Astrocyte of the cerebellum (primary cell): ENCODE data around the gene ZNF385A.

Experiments used
- DNase-seq: peaks from one replicate; pipeline ENCODE4 v3.0.0-alpha.2; 2011; ENCODE audit warnings: low read depth
- H3K4me3 ChIP-seq: 2 replicates; pipeline ENCODE4 v1.5.1; 2011; ENCODE audit warnings: mild to moderate bottlenecking, low read depth, low read length, moderate library complexity
- in situ Hi-C: cut with HindIII; loops from 2 replicates; pipeline ENCODE4 v1.10.0; 2017; ENCODE audit warnings: low sequenced_read_pairs
- TF ChIP-seq, protein P1 (sequence below): IDR thresholded peaks from 2 replicates; pipeline ENCODE4 v1.5.1; 2012; ENCODE audit warnings: low read length, low read depth, moderate library complexity, mild to moderate bottlenecking; ENCODE audit errors: missing control alignments

ZNF385A gene, protein sequence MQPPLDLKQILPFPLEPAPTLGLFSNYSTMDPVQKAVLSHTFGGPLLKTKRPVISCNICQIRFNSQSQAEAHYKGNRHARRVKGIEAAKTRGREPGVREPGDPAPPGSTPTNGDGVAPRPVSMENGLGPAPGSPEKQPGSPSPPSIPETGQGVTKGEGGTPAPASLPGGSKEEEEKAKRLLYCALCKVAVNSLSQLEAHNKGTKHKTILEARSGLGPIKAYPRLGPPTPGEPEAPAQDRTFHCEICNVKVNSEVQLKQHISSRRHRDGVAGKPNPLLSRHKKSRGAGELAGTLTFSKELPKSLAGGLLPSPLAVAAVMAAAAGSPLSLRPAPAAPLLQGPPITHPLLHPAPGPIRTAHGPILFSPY

GRCh38 chr12:54384591-54385041 is at the start of gene ZNF385A:
Gene ZNF385A (minus strand): TSS chr12:54384733. CDS start chr12:54384514, 219 bp downstream.
- in situ Hi-C loops: no loop called here
- DNase-seq: no peak
- TF ChIP-seq, protein P1, sequence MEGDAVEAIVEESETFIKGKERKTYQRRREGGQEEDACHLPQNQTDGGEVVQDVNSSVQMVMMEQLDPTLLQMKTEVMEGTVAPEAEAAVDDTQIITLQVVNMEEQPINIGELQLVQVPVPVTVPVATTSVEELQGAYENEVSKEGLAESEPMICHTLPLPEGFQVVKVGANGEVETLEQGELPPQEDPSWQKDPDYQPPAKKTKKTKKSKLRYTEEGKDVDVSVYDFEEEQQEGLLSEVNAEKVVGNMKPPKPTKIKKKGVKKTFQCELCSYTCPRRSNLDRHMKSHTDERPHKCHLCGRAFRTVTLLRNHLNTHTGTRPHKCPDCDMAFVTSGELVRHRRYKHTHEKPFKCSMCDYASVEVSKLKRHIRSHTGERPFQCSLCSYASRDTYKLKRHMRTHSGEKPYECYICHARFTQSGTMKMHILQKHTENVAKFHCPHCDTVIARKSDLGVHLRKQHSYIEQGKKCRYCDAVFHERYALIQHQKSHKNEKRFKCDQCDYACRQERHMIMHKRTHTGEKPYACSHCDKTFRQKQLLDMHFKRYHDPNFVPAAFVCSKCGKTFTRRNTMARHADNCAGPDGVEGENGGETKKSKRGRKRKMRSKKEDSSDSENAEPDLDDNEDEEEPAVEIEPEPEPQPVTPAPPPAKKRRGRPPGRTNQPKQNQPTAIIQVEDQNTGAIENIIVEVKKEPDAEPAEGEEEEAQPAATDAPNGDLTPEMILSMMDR: no peak
- H3K4me3 ChIP-seq: no peak within 1 kb of the TSS

DNA sequence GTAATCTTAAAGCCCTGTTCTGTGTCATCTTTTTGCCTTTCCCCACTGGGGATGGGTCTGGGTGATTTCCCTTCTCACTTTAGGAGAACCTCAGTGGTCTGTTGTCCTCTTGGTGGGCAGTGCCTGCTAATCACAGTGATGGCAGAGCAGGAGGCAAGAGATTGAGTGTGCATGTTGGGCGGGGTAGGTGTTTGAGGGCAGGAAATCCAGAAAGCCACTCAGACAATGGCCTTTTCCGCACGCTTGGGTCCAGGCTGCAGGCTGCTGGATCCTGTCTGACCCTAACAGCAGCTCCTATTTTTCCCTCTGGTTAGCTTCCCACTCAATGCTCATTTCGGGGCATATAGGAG is 48.3 kb upstream of the ZNF385A start:
- H3K4me3 ChIP-seq: no peak overlapping the region
- in situ Hi-C loops: no loop called here
- DNase-seq: no peak
- TF ChIP-seq, protein P1: no peak

- in situ Hi-C loops: no loop called here
- no peak for DNase-seq
- TF ChIP-seq, protein P1: no peak
- H3K4me3 ChIP-seq: no peak overlapping the region
These were observed 47.6 kb upstream of the ZNF385A start for GRCh38 chr12:54431911-54432814.

GRCh38 chr12:54430471-54431069 is 46.0 kb upstream of the ZNF385A start:
- no peak for DNase-seq
- H3K4me3 ChIP-seq: no peak overlapping the region
- TF ChIP-seq, protein P1: no peak
- in situ Hi-C loops: no loop called here

- no peak overlapping the region for H3K4me3 ChIP-seq
- TF ChIP-seq, protein P1: no peak
- in situ Hi-C loops: no loop called here
- no peak for DNase-seq
These were observed 44.5 kb upstream of the ZNF385A start for GRCh38 chr12:54429014-54429471.
